Small intestine (tissue), 7 donors: Measurements from ENCODE around the gene TMEM120B. TPM values are rescaled to one million over a fixed set of nuclear protein-coding genes. Genes with fewer than 3 reads are reported as not detected.
"Not testable (repeated sequence)": the region's sequence is repeated elsewhere in the genome, so short reads cannot be mapped to it uniquely, and the experiment has no call there.

Experiments used
- DNase-seq, 2 donors: peaks; one replicate each; pipeline versions ENCODE4 v3.0.0 to v3.0.0-alpha.2; 2013
- FAIRE-seq: peaks from 2 replicates; lab custom pipeline; 2012; peaks lifted over from hg19 to GRCh38; lab: Jason Lieb, UNC
- H3K27ac ChIP-seq, 3 donors: one replicate each; pipeline ENCODE4 v1.5.1; 2013; ENCODE audit warnings: low read length in 2 of 3, mild to moderate bottlenecking in 2 of 3, control low read depth in 1 of 3, inconsistent platforms in 1 of 3, low read depth in 1 of 3, moderate library complexity in 1 of 3
- H3K27me3 ChIP-seq, 3 donors: one replicate each; pipeline ENCODE4 v1.6.1; 2013; ENCODE audit warnings: low read length in 3 of 3, inconsistent platforms in 1 of 3; ENCODE audit not compliant: control insufficient read depth in 3 of 3, insufficient read depth in 3 of 3
- H3K36me3 ChIP-seq, 3 donors: one replicate each; pipeline ENCODE4 v1.6.1; 2013; ENCODE audit warnings: low read length in 3 of 3, inconsistent platforms in 1 of 3, low read depth in 1 of 3, mild to moderate bottlenecking in 1 of 3, moderate library complexity in 1 of 3; ENCODE audit not compliant: control insufficient read depth in 3 of 3, insufficient read depth in 2 of 3
- H3K4me1 ChIP-seq, 3 donors: one replicate each; pipeline ENCODE4 v1.6.1; 2013; ENCODE audit warnings: low read length in 2 of 3, inconsistent platforms in 1 of 3, low read depth in 1 of 3, mild to moderate bottlenecking in 1 of 3, moderate library complexity in 1 of 3; ENCODE audit not compliant: control insufficient read depth in 3 of 3, insufficient read depth in 2 of 3
- H3K4me3 ChIP-seq, 3 donors: one replicate each; pipeline ENCODE4 v1.5.1; 2013; ENCODE audit warnings: low read length in 3 of 3, control low read depth in 1 of 3, inconsistent platforms in 1 of 3, low read depth in 1 of 3, mild to moderate bottlenecking in 1 of 3, moderate library complexity in 1 of 3
- H3K9me3 ChIP-seq, 2 donors: one replicate each; pipeline ENCODE4 v1.6.1; 2013; ENCODE audit warnings: low read depth in 1 of 2, low read length in 1 of 2; ENCODE audit not compliant: control insufficient read depth in 2 of 2, insufficient read depth in 1 of 2
- WGBS, 3 donors: extraction: QIAGEN DNeasy Blood & Tissue Kit; methylation state at CpG; one replicate each; pipeline ENCODE4 v1.1.7; 2013; 5-methylcytosine and 5-hydroxymethylcytosine counted together
- polyA plus RNA-seq, 4 donors: library from polyadenylated mRNA; stranded (reverse) in 3 of 4; unstranded in 1 of 4; fragments of 200-250 nt in 3 of 4; fragments of 120-200 nt in 1 of 4; gene quantifications; one replicate each; pipeline versions ENCODE4 v1.2.1 to v1.2.3, GENCODE V29; 2013
- donor health status: healthy with polysubstance abuse.
- donor health status: control.
- donor health status: control.
- donor health status: Bipolar disorder and iron deficiency.
- donor health status: healthy.

TMEM120B gene
- polyA plus RNA-seq, 4 donors, result 2.7 to 11.3 (median 3.6) TPM

DNA sequence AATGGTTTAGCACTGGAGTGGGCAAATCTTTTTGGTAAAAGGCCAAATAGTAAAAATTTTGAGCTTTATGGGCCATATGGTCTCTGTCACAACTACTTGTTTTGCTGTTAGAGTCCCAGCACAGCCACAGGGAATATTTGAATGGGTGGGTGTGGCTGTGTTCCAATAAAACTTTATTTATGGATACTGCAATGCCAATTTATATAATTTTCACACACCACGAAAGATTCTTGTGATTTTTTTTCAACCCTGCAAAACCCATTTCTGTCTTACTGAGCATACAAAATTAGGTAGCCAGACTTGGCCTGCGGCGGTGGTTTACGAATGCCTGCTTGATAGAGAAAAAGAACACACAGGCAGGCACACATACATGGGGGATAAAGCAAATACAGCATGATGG lies 28.3 kb downstream of the TMEM120B start:
- FAIRE-seq (no peak), DNase-seq (no peak)
- H3K9me3 ChIP-seq, result no peaks in the 10 kb centered on the region
- no peak overlapping the region for H3K27ac ChIP-seq
- H3K4me1 ChIP-seq, result peaks cover 0 to 9% (median 0%) of the 10 kb centered on the region in 3 donors
- 92 to 96% (median 95%) methylated on average over 4 of the region's 4 CpGs for WGBS, 3 donors
- no peaks in the 10 kb centered on the region for H3K27me3 ChIP-seq
- peaks cover 0 to 24% (median 0%) of the 10 kb centered on the region in 3 donors for H3K36me3 ChIP-seq
- no peak overlapping the region for H3K4me3 ChIP-seq

- Histone ChIP-seq H3K36me3 (peaks cover 0 to 26% (median 0%) of the 10 kb centered on the region in 3 donors), H3K9me3 (no peaks in the 10 kb centered on the region), H3K4me3 (no peak overlapping the region), H3K27ac (no peak overlapping the region), H3K4me1 (peaks cover 0 to 9% (median 0%) of the 10 kb centered on the region in 3 donors), H3K27me3 (no peaks in the 10 kb centered on the region)
- DNase-seq (no peak), FAIRE-seq (no peak)
- 88 to 94% (median 89%) methylated on average over 6 of the region's 6 CpGs for WGBS, 3 donors
Measured at GRCh38 chr12:121741743-121742142, 29.2 kb downstream of the TMEM120B start.

DNA sequence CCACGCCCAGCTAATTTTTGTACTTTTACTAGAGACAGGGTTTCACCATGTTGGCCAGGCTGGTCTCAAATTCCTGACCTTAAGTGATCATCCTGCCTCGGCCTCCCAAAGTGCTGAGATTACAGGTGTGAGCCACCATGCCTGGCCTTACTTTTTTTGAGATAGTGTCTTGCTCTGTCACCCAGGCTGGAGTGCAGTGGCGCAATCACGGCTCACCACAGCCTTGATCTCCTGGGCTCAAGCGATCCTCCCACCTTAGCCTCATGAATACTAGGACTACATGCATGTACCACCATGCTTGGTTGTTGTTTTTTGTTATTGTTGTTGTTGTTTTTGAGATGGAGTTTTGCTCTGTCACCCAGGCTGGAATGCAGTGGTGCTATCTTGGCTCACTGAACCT lies 33.0 kb downstream of the TMEM120B start:
- WGBS, 3 donors, result 98 to 99% (median 99%) methylated on average over 5 of the region's 5 CpGs
- H3K36me3 ChIP-seq, result peaks cover 0 to 41% (median 0%) of the 10 kb centered on the region in 3 donors
- not testable (repeated sequence) for H3K4me3 ChIP-seq, FAIRE-seq, H3K27ac ChIP-seq, DNase-seq, H3K27me3 ChIP-seq, H3K9me3 ChIP-seq
- H3K4me1 ChIP-seq, result peaks cover 0 to 14% (median 0%) of the 10 kb centered on the region in 3 donors

- DNase-seq, result no peak
- 71 to 84% (median 76%) methylated on average over 10 to 13 of the region's 13 CpGs for WGBS, 3 donors
- Histone ChIP-seq H3K27ac (peak overlapping the region in 1 of 3 donors; percentile 15), H3K9me3 (no peaks in the 10 kb centered on the region), H3K27me3 (no peaks in the 10 kb centered on the region), H3K4me1 (peaks cover 0 to 14% (median 0%) of the 10 kb centered on the region in 3 donors), H3K36me3 (peaks cover 0 to 65% (median 0%) of the 10 kb centered on the region in 3 donors), H3K4me3 (no peak overlapping the region)
- no peak for FAIRE-seq
Measured at GRCh38 chr12:121748218-121748570, 35.6 kb downstream of the TMEM120B start.

DNA sequence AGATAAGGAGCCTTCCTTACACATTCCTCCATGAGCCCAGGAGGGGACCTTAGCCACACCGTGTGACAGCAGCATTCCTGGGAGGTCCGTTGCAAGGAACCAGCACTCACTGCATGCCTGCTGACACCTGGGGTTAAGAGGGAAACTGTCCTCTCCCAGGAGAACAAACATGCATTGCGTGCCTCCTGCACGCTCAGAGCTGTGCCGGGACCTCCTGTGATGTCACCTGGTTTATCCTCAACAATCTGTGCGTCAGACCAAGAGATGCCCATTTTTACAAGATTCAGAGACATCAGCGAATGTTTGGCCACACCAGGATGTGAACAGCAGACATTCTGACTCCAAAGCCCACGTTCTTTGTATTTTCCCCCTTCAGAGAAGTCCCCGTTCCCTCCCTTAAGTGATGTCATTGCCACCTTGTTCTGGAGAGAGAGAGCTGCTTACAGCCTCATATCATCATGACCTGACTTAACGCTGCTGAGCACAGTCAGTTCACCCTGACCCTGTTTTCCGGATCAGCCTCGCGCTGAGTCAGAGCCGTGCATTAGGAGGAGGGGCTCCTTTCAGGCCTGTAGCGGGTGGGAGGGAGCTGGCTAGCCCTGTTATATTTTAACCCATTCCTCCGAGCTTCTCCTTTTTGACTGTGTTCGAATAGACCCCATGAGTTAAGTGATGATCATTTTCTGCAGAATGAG lies 36.2 kb downstream of the TMEM120B start:
- Histone ChIP-seq H3K4me3 (no peak overlapping the region), H3K9me3 (no peaks in the 10 kb centered on the region), H3K4me1 (peaks cover 0 to 14% (median 0%) of the 10 kb centered on the region in 3 donors), H3K36me3 (peaks cover 0 to 64% (median 0%) of the 10 kb centered on the region in 3 donors), H3K27ac (peak overlapping the region in 1 of 3 donors; percentile 15), H3K27me3 (no peaks in the 10 kb centered on the region)
- WGBS, 3 donors, result 57 to 71% (median 68%) methylated on average over 17 of the region's 17 CpGs
- FAIRE-seq, result no peak
- peak in 1 of 2 donors; percentile 62 for DNase-seq

DNA sequence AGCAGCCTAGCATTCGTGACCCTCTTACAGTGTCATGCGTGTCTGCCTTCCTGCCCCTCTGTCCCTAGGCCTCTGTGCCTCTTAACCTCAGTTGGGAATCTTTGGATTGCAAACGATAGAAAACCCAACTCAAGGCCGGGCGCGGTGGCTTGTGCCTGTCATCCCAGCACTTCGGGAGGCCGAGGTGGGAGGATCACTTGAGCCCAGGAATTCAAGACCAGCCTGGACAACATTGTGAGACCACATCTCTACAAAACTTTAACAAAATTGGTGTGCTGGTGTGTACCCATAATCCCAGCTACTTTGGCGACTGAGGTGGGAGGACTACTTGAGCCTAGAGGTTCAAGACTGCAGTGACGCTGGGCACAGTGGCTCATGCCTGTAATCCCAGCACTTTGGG lies 36.7 kb downstream of the TMEM120B start:
- Histone ChIP-seq H3K36me3 (peaks cover 0 to 64% (median 0%) of the 10 kb centered on the region in 3 donors), H3K4me1 (peaks cover 0 to 14% (median 0%) of the 10 kb centered on the region in 3 donors), H3K27ac (peak overlapping the region in 1 of 3 donors; percentile 15), H3K27me3 (no peaks in the 10 kb centered on the region), H3K9me3 (no peaks in the 10 kb centered on the region), H3K4me3 (no peak overlapping the region)
- WGBS, 3 donors, result 91 to 92% (median 92%) methylated on average over 10 of the region's 10 CpGs
- FAIRE-seq (no peak), DNase-seq (no peak)

GRCh38 chr12:121750507-121750955 lies 38.0 kb downstream of the TMEM120B start:
- no peaks in the 10 kb centered on the region for H3K27me3 ChIP-seq
- no peak overlapping the region for H3K4me3 ChIP-seq
- no peaks in the 10 kb centered on the region for H3K9me3 ChIP-seq
- no peak for DNase-seq
- 0 to 78% (median 17%) methylated on average over 1 of the region's 1 CpG for WGBS, 3 donors
- no peak for FAIRE-seq
- peaks cover 0 to 14% (median 0%) of the 10 kb centered on the region in 3 donors for H3K4me1 ChIP-seq
- peaks cover 0 to 68% (median 0%) of the 10 kb centered on the region in 3 donors for H3K36me3 ChIP-seq
- H3K27ac ChIP-seq, result no peak overlapping the region

- Histone ChIP-seq H3K36me3 (peaks cover 0 to 69% (median 0%) of the 10 kb centered on the region in 3 donors), H3K27ac (no peak overlapping the region), H3K4me3 (no peak overlapping the region), H3K4me1 (peaks cover 0 to 14% (median 0%) of the 10 kb centered on the region in 3 donors), H3K9me3 (no peaks in the 10 kb centered on the region), H3K27me3 (no peaks in the 10 kb centered on the region)
- FAIRE-seq (no peak), DNase-seq (no peak)
- WGBS, 3 donors, result 88 to 93% (median 93%) methylated on average over 1 of the region's 1 CpG
Measured at GRCh38 chr12:121751034-121751433, 38.5 kb downstream of the TMEM120B start.
